D721Med (cell line): ENCODE results near the gene LINGO1.

Experiments used
- DNase-seq: peaks from one replicate; pipeline ENCODE4 v3.0.0; 2011; ENCODE audit warnings: low spot score; ENCODE audit not compliant: insufficient read length
- FAIRE-seq: peaks from 2 replicates; lab custom pipeline; 2011; peaks lifted over from hg19 to GRCh38; lab: Jason Lieb, UNC
- CTCF ChIP-seq: IDR thresholded peaks from 2 replicates; pipeline ENCODE4 v1.5.1; 2012; ENCODE audit warnings: mild to moderate bottlenecking, control low read depth; ENCODE audit not compliant: insufficient read depth; ENCODE audit errors: missing control alignments

The LINGO1 gene

GRCh38 chr15:77632534-77633133, at the start of gene LINGO1:
Gene LINGO1, minus strand, starts transcription at chr15:77632912. Its CDS starts 597 bp downstream, at chr15:77632315.
- no peak for TF ChIP-seq CTCF
- no peak for DNase-seq
- FAIRE-seq, result no peak

- no peak for TF ChIP-seq CTCF
- DNase-seq, result no peak
- no peak for FAIRE-seq
These were observed 48.6 kb upstream of the LINGO1 start for GRCh38 chr15:77681362-77681761.

- no peak for DNase-seq
- FAIRE-seq, result no peak
- no peak for TF ChIP-seq CTCF
These were observed 44.1 kb upstream of the LINGO1 start for GRCh38 chr15:77676569-77677375.

- DNase-seq, result no peak
- FAIRE-seq, result no peak
- TF ChIP-seq CTCF, result no peak
These were observed 43.2 kb upstream of the LINGO1 start for GRCh38 chr15:77675806-77676415.

GRCh38 chr15:77674327-77674726, 41.6 kb upstream of the LINGO1 start:
- TF ChIP-seq CTCF, result no peak
- no peak for DNase-seq
- FAIRE-seq, result no peak

- DNase-seq (no peak), FAIRE-seq (no peak)
- no peak for TF ChIP-seq CTCF
These were observed 41.2 kb upstream of the LINGO1 start for GRCh38 chr15:77673866-77674265.
